Spleen (tissue), 7 donors: ENCODE data around the gene CTNNBL1.

ENCODE experiments used
- CTCF ChIP-seq, 11 experiments: fragments of 200-600 bp in 7 of 11; fragments of 450-650 bp in 4 of 11; sonication (generic) in 4 of 11; IDR thresholded peaks in 8 of 11; conservative IDR thresholded peaks in 3 of 11; 1 replicate in 7 of 11; 2 replicates in 4 of 11; pipeline versions ENCODE4 v1.4.0 to v1.8.0; 2016 to 2021; ENCODE audit warnings: antibody characterized with exemption in 11 of 11, inconsistent platforms in 4 of 11, mild to moderate bottlenecking in 1 of 11
- POLR2A ChIP-seq, 3 donors: fragments of 450-650 bp; IDR thresholded peaks; one replicate each; pipeline ENCODE4 v1.5.1; 2017; ENCODE audit warnings: antibody characterized with exemption in 3 of 3, mild to moderate bottlenecking in 1 of 3
- POLR2AphosphoS5 ChIP-seq, 3 donors: sonication (generic); formaldehyde crosslinking; IDR thresholded peaks; one replicate each; pipeline ENCODE4 v1.5.1; 2017; ENCODE audit warnings: antibody characterized with exemption in 3 of 3
- donor health status: DM: no; HTN: no; CAD: no; lungs with moderate emphysema.
- donor health status: DM: no; HTN: no; CAD: no.
- donor health status: DM: no; HTN: no; CAD: no.

GRCh38 chr20:37863289-37863688, 169.5 kb downstream of the CTNNBL1 start:
- no peak for TF ChIP-seq CTCF (IDR thresholded peaks at IDR 0.05 in 8 of 11, conservative IDR thresholded peaks at IDR 0.05 in 3 of 11)
- TF ChIP-seq POLR2A (IDR thresholded peaks at IDR 0.05), result no peak
- TF ChIP-seq POLR2AphosphoS5 (IDR thresholded peaks at IDR 0.05), result no peak
